Sigmoid colon (tissue), 7 donors: ENCODE data around the gene PTPRF. TPM values are rescaled to one million over a fixed set of nuclear protein-coding genes. Genes with fewer than 3 reads are reported as not detected.

Experiments
- DNase-seq: peaks from one replicate; pipeline ENCODE4 v3.0.0-alpha.2; 2019
- H3K27ac ChIP-seq, 4 donors: fragments of 200-600 bp; sonication (generic); one replicate each; pipeline ENCODE4 v1.5.1; 2016 to 2019; ENCODE audit warnings: mild to moderate bottlenecking in 1 of 4
- H3K27me3 ChIP-seq, 3 donors: fragments of 200-600 bp; sonication (generic); one replicate each; pipeline ENCODE4 v1.5.1; 2019; ENCODE audit warnings: mild to moderate bottlenecking in 1 of 3
- H3K36me3 ChIP-seq, 4 donors: fragments of 200-600 bp; sonication (generic); one replicate each; pipeline ENCODE4 v1.5.1; 2016 to 2019
- H3K4me1 ChIP-seq, 4 donors: fragments of 200-600 bp; sonication (generic); one replicate each; pipeline ENCODE4 v1.5.1; 2017 to 2019
- H3K4me3 ChIP-seq, 4 donors: fragments of 200-600 bp; sonication (generic); one replicate each; pipeline ENCODE4 v1.5.1; 2017 to 2019; ENCODE audit warnings: mild to moderate bottlenecking in 2 of 4, moderate library complexity in 1 of 4
- H3K9me3 ChIP-seq, 4 donors: fragments of 200-600 bp in 3 of 4; sonication (generic) in 3 of 4; one replicate each; pipeline versions ENCODE4 v1.5.1 to v1.6.1; 2013 to 2019
- EP300 ChIP-seq, 4 donors: sonication (generic); formaldehyde crosslinking; IDR thresholded peaks; one replicate each; pipeline ENCODE4 v1.6.1; 2017; ENCODE audit warnings: antibody characterized with exemption in 4 of 4
- POLR2A ChIP-seq, 2 donors: fragments of 450-650 bp; IDR thresholded peaks; one replicate each; pipeline ENCODE4 v1.6.1; 2016; ENCODE audit warnings: antibody characterized with exemption in 2 of 2, mild to moderate bottlenecking in 2 of 2, moderate library complexity in 2 of 2
- POLR2AphosphoS5 ChIP-seq, 4 donors: sonication (generic); formaldehyde crosslinking; IDR thresholded peaks; one replicate each; pipeline ENCODE4 v1.6.1; 2017; ENCODE audit warnings: antibody characterized with exemption in 4 of 4
- WGBS, 2 donors: extraction: QIAGEN DNeasy Blood & Tissue Kit; methylation state at CpG; one replicate each; pipeline ENCODE4 v1.1.7; 2013; 5-methylcytosine and 5-hydroxymethylcytosine counted together
- intact Hi-C: fragments of 100-400 bp; cut with DNase I; formaldehyde crosslinking; loops from one replicate; pipeline ENCODE4 v1.15.1; 2023
- polyA plus RNA-seq, 3 donors: library from polyadenylated mRNA; stranded (reverse); fragments of 200-250 nt; gene quantifications; one replicate each; pipeline ENCODE4 v1.2.3, GENCODE V29; 2013
- total RNA-seq, 4 donors: library from RNA; depleted of rRNA; stranded (reverse); fragments of >200 nt; gene quantifications; one replicate each; pipeline ENCODE4 v1.1.0, GENCODE V29; 2016
- TF ChIP-seq, protein P1 (sequence below), 4 experiments: fragments of 450-650 bp in 3 of 4; fragments of 200-600 bp in 1 of 4; IDR thresholded peaks; one replicate each; pipeline ENCODE4 v1.5.1; 2016 to 2019; ENCODE audit warnings: antibody characterized with exemption in 4 of 4, mild to moderate bottlenecking in 3 of 4, moderate library complexity in 2 of 4
- donor health status: healthy with polysubstance abuse.
- donor health status: Bipolar disorder and iron deficiency.
- donor health status: healthy.

Gene PTPRF
- total and polyA plus RNA-seq, 7 donors, result 18.6 to 125 (median 40.0) TPM

DNA sequence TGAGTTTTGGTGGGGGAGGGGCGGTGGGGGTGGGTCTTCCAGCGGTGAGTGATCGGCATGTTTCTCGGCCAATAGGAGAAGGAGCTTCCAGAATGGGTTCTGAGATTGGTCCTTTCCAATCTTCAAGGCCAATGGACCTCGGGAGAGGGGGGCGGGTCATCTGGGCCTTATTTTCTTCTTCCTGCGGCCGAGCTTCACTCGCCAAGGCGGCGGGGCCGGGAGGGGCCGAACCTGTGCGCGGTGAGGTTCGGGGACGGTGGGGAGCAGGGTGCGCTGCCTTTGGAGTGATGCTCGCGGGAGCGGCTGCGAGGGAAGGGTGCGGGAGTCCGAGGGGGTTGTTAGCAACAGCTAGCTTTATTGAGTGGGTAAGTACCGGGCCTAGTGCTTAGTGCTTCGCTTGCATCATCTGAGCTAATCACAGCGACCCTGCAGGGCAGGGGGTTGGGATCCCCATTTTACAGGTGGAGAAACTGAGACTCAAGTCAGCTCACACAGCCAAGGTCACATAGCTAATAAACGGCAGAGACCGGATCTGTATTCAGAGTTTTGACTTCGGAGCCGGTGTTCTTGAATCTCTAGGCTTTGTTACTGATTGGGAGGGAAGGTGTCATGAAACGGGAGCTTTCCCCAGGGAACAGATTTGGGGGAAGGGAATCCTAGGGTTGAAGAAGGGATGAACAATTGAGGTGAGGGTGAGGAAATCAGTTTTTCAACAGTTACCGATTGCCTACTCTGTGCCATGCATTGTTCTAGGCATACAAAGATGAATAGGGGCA, 119.8 kb downstream of the PTPRF start:
- H3K4me1 ChIP-seq, result peaks cover 0 to 18% (median 15%) of the 10 kb centered on the region in 4 donors
- no peaks in the 10 kb centered on the region for H3K27me3 ChIP-seq
- intact Hi-C loops, result loop anchor here (1.0 kb wide), 1 partner anchor 121 kb away; no protein-coding TSS in a partner anchor
- DNase-seq, result peak; percentile 99
- peaks cover 6 to 25% (median 17%) of the 10 kb centered on the region in 4 donors for H3K36me3 ChIP-seq
- H3K27ac ChIP-seq, result peak overlapping the region; percentile 88 to 97 (median 94)
- H3K4me3 ChIP-seq, result peak overlapping the region; percentile 68 to 81 (median 76)
- H3K9me3 ChIP-seq, result no peaks in the 10 kb centered on the region
- TF ChIP-seq POLR2A (IDR thresholded peaks at IDR 0.05) (peak; percentile 92 to 98), EP300 (IDR thresholded peaks at IDR 0.05) (no peak), POLR2AphosphoS5 (IDR thresholded peaks at IDR 0.05) (peak; percentile 86 to 99 (median 96))
- TF ChIP-seq, protein P1, sequence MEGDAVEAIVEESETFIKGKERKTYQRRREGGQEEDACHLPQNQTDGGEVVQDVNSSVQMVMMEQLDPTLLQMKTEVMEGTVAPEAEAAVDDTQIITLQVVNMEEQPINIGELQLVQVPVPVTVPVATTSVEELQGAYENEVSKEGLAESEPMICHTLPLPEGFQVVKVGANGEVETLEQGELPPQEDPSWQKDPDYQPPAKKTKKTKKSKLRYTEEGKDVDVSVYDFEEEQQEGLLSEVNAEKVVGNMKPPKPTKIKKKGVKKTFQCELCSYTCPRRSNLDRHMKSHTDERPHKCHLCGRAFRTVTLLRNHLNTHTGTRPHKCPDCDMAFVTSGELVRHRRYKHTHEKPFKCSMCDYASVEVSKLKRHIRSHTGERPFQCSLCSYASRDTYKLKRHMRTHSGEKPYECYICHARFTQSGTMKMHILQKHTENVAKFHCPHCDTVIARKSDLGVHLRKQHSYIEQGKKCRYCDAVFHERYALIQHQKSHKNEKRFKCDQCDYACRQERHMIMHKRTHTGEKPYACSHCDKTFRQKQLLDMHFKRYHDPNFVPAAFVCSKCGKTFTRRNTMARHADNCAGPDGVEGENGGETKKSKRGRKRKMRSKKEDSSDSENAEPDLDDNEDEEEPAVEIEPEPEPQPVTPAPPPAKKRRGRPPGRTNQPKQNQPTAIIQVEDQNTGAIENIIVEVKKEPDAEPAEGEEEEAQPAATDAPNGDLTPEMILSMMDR (IDR thresholded peaks at IDR 0.05), result no peak
- 0 to 1% methylated on average over 33 of the region's 33 CpGs for WGBS, 2 donors

DNA sequence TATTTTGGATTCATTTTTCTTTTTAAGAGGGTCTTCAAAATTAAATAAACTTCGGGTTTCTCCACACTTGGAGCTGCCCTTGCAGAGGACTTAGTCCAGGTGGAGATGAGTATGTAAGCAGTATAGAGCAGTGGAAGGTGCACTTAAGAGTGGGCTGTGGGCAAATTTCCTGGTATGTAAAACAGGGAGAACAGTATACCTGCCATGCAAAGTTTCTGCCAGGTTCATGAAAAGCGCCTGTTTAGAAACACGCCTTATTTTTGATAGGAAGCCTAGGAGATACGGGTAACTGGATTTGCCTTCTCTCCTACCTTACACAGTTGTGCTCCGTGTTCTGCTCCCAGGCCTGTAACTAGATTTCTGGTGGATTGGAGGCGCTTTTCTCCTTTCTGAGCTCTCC, 120.5 kb downstream of the PTPRF start:
- peak overlapping the region; percentile 88 to 97 (median 94) for H3K27ac ChIP-seq
- peak overlapping the region in 3 of 4 donors; percentile 72 to 81 (median 79) for H3K4me3 ChIP-seq
- no peak for DNase-seq
- H3K9me3 ChIP-seq, result no peaks in the 10 kb centered on the region
- H3K36me3 ChIP-seq, result peaks cover 11 to 32% (median 23%) of the 10 kb centered on the region in 4 donors
- no peaks in the 10 kb centered on the region for H3K27me3 ChIP-seq
- 17 to 49% methylated on average over 6 of the region's 6 CpGs for WGBS, 2 donors
- intact Hi-C loops, result no loop called here
- no peak for TF ChIP-seq POLR2AphosphoS5 (IDR thresholded peaks at IDR 0.05)
- TF ChIP-seq, protein P1 (IDR thresholded peaks at IDR 0.05), result no peak
- no peak for TF ChIP-seq POLR2A (IDR thresholded peaks at IDR 0.05)
- TF ChIP-seq EP300 (IDR thresholded peaks at IDR 0.05), result no peak
- peaks cover 0 to 18% (median 15%) of the 10 kb centered on the region in 4 donors for H3K4me1 ChIP-seq

DNA sequence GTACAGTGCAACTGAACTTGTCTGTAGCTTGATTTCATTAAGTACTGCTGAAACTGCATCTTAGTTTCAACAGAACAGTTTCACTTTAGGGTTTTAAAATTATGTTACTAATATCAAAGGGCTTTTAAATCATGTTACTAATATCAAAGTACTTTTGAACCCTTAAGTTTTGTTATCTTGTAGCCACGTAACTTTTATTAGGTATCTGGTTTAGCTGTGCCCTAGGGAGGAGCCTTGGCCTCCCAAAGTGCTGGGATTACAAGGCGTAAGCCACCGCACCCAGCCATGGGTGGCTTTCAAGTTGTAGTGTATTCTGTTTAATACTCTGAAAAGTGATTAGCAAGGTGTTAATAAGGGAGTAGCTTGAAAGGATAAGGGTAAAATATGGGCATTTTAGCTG, 121.2 kb downstream of the PTPRF start:
- no peaks in the 10 kb centered on the region for H3K9me3 ChIP-seq
- no peaks in the 10 kb centered on the region for H3K27me3 ChIP-seq
- peaks cover 14 to 40% (median 27%) of the 10 kb centered on the region in 4 donors for H3K36me3 ChIP-seq
- TF ChIP-seq POLR2A (IDR thresholded peaks at IDR 0.05) (no peak), EP300 (IDR thresholded peaks at IDR 0.05) (no peak), POLR2AphosphoS5 (IDR thresholded peaks at IDR 0.05) (no peak)
- TF ChIP-seq, protein P1 (IDR thresholded peaks at IDR 0.05), result no peak
- peak overlapping the region; percentile 12 to 95 (median 58) for H3K27ac ChIP-seq
- H3K4me3 ChIP-seq, result no peak overlapping the region
- H3K4me1 ChIP-seq, result peaks cover 0 to 18% (median 15%) of the 10 kb centered on the region in 4 donors
- DNase-seq, result no peak
- intact Hi-C loops, result no loop called here
- WGBS, 2 donors, result 11 to 60% methylated on average over 3 of the region's 3 CpGs

DNA sequence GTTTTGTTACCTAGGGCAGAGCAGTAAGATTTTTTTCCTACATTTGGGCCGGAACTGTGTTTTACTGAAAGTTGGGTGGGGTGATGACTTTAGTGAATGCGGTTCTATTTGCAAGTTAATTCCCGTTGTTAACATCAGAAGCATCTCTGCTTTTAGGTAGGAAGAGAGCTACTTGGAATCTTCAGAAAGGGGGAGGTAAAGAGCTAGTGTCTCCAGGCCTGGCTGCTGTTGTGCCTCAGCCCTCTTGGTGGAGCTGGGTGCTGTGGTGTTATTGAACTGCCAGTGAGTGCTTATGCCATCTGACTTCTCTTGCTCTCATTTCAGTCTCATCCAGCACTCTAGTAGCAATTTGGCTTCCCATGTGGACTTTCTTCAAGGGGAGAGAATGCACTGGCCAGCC, 122.7 kb downstream of the PTPRF start:
- Histone ChIP-seq H3K27ac (no peak overlapping the region), H3K4me1 (peaks cover 0 to 18% (median 15%) of the 10 kb centered on the region in 4 donors), H3K4me3 (no peak overlapping the region), H3K9me3 (no peaks in the 10 kb centered on the region), H3K27me3 (no peaks in the 10 kb centered on the region), H3K36me3 (peaks cover 20 to 54% (median 39%) of the 10 kb centered on the region in 4 donors)
- no peak for TF ChIP-seq POLR2A (IDR thresholded peaks at IDR 0.05)
- no peak for TF ChIP-seq POLR2AphosphoS5 (IDR thresholded peaks at IDR 0.05)
- TF ChIP-seq EP300 (IDR thresholded peaks at IDR 0.05), result no peak
- TF ChIP-seq, protein P1 (IDR thresholded peaks at IDR 0.05), result no peak
- 63 to 76% methylated on average over 3 of the region's 3 CpGs for WGBS, 2 donors
- intact Hi-C loops, result no loop called here
- no peak for DNase-seq
